ENCODE measurements around the gene ZNF304. TPM values are rescaled to one million over a fixed set of nuclear protein-coding genes. Genes with fewer than 3 reads are reported as not detected.
A peak's percentile ranks its signal among the peaks of the same experiment; 100 is the strongest.

ZNF304 gene
- total and polyA plus RNA-seq, 2 of the 13 experiments (the other 11 are each of a cell fraction or from before 2014, with no cell fraction given): 3.4 to 8.0 TPM

DNA sequence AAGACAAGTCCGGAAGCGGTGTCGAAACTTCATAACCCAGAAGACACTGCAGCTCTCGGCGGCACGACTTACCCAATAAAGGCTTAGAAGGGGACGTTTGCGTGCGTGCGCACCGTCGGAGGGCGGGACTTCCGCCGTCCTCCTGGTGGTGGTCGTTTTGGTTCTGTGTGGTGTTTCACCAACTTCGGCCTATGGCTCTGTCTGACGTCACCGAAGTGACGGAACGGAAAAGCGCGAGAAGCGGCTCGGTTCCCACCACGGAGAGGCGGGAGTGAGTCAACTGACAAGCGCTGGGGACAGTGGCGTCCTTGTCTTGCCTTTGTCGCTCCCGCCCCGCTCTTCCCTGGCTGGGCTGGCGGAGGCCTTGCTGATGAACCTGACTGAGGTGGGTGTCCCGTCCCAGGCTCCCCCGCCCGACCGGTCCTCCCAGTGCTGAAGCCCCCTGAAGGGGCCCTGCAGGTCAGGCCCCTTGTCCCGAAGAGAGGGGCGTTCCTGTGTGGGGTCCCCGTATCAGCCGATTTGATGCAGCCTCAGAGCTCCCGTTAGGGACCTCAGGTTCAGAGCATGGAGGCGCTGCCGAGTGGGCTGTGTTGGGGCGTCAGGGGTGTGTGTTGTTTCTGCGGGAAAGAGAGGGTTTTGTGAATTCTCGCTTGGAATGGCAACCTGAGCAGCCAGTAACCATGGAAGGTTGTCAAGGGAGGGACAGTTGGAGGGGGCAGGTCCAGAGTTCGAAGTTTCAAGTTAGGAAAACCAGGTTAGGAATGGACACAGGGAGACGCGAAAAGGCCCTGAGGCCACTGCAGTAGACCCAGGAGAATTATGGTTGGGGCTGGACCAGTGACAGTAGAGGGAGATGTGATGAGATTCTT, 38.9 kb downstream of the ZNF304 start, which contains the start of gene ZNF548 (continued):
- no peak for TF ChIP-seq ZNF674 (CRISPR knock-in tag; IDR thresholded peaks at IDR 0.05; ENCODE audit: low read depth)
- TF ChIP-seq FOXK1 (CRISPR knock-in tag; IDR thresholded peaks at IDR 0.05; ENCODE audit: borderline replicate concordance, low read depth): peak; percentile 89; the same call in 1 of the 2 replicates
- no peak; the same call in 1 of the 2 replicates for TF ChIP-seq CBFB (CRISPR knock-in tag; IDR thresholded peaks at IDR 0.05)
- no peak; the same call in 1 of the 2 replicates for TF ChIP-seq ZNF768 (CRISPR knock-in tag; IDR thresholded peaks at IDR 0.05)
- no peak for TF ChIP-seq DBP (CRISPR knock-in tag; IDR thresholded peaks at IDR 0.05; ENCODE audit: not compliant biosample characterization)
- no peak for TF ChIP-seq SIX1 (CRISPR knock-in tag; IDR thresholded peaks at IDR 0.05; ENCODE audit: borderline replicate concordance)
- TF ChIP-seq ATF2 (CRISPR knock-in tag; IDR thresholded peaks at IDR 0.05): peak; percentile 92
- TF ChIP-seq ZNF20 (CRISPR knock-in tag; IDR thresholded peaks at IDR 0.05): no peak
- peak; percentile 36; the same call in 1 of the 2 replicates for TF ChIP-seq RCOR2 (CRISPR knock-in tag; IDR thresholded peaks at IDR 0.05)
- TF ChIP-seq, protein P1, sequence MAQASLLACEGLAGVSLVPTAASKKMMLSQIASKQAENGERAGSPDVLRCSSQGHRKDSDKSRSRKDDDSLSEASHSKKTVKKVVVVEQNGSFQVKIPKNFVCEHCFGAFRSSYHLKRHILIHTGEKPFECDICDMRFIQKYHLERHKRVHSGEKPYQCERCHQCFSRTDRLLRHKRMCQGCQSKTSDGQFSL (CRISPR knock-in tag; IDR thresholded peaks at IDR 0.05): no peak
- no peak for TF ChIP-seq ZNF562 (CRISPR knock-in tag; IDR thresholded peaks at IDR 0.05; ENCODE audit: borderline replicate concordance)
- TF ChIP-seq AGO2 (optimal IDR thresholded peaks at IDR 0.05; ENCODE audit: low read depth, low read length): peak; percentile 65
- no peak for TF ChIP-seq ZNF496 (CRISPR knock-in tag; IDR thresholded peaks at IDR 0.05; ENCODE audit: insufficient replicate concordance)
- no peak for TF ChIP-seq ZNF792 (CRISPR knock-in tag; IDR thresholded peaks at IDR 0.05)
- peak; percentile 29; the same call in 1 of the 2 replicates for TF ChIP-seq RXRB (CRISPR knock-in tag; IDR thresholded peaks at IDR 0.05; ENCODE audit: borderline replicate concordance)
- TF ChIP-seq, protein P2, sequence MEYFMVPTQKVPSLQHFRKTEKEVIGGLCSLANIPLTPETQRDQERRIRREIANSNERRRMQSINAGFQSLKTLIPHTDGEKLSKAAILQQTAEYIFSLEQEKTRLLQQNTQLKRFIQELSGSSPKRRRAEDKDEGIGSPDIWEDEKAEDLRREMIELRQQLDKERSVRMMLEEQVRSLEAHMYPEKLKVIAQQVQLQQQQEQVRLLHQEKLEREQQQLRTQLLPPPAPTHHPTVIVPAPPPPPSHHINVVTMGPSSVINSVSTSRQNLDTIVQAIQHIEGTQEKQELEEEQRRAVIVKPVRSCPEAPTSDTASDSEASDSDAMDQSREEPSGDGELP (IDR thresholded peaks at IDR 0.05; ENCODE audit: borderline replicate concordance, low read depth): peak; percentile 25; the same call in 1 of the 2 replicates
- no peak for TF ChIP-seq SP1 (IDR thresholded peaks at IDR 0.05)
- peak; percentile 67 for TF ChIP-seq SP1 (CRISPR knock-in tag; IDR thresholded peaks at IDR 0.05)
- no peak; the same call in 1 of the 2 replicates for TF ChIP-seq POGK (CRISPR knock-in tag; conservative IDR thresholded peaks at IDR 0.05)
- TF ChIP-seq ZNF382 (CRISPR knock-in tag; IDR thresholded peaks at IDR 0.05; ENCODE audit: borderline replicate concordance): no peak
- no peak; the same call in 1 of the 2 replicates for TF ChIP-seq RBAK (CRISPR knock-in tag; IDR thresholded peaks at IDR 0.05)
- TF ChIP-seq ZBTB14 (CRISPR knock-in tag; IDR thresholded peaks at IDR 0.05): no peak

Measured in HepG2 (cell line).